Hypothalamus (tissue), 51 donors: ENCODE results near the gene CCDC6.
A peak's percentile ranks its signal among the peaks of the same experiment; 100 is the strongest.
"Not testable (repeated sequence)": the region's sequence is repeated elsewhere in the genome, so short reads cannot be mapped to it uniquely, and the experiment has no call there.

ENCODE experiments used
- DNase-seq, 51 donors: peaks; one replicate each; lab custom pipeline; 2025; lab: John Stamatoyannopoulos, UW

The CCDC6 gene

GRCh38 chr10:59774451-59774850, 131.9 kb downstream of the CCDC6 start:
- DNase-seq, result no peak

- DNase-seq, result no peak
These were observed 133.3 kb downstream of the CCDC6 start for GRCh38 chr10:59773088-59773487.

GRCh38 chr10:59771162-59771807, 135.1 kb downstream of the CCDC6 start:
- no peak for DNase-seq

GRCh38 chr10:59770689-59771088, 135.7 kb downstream of the CCDC6 start:
- no peak for DNase-seq

GRCh38 chr10:59762505-59762904, 143.9 kb downstream of the CCDC6 start:
- no peak for DNase-seq

GRCh38 chr10:59757966-59758365, 148.4 kb downstream of the CCDC6 start:
- DNase-seq, result no peak

- no peak for DNase-seq
These were observed 151.4 kb downstream of the CCDC6 start for GRCh38 chr10:59754951-59755350.

GRCh38 chr10:59753267-59753666, 153.1 kb downstream of the CCDC6 start, which contains the start of gene MRLN:
TSS of gene MRLN (minus strand) at chr10:59753455.
- no peak for DNase-seq

GRCh38 chr10:59752278-59752940, 153.9 kb downstream of the CCDC6 start:
- DNase-seq, result no peak

- DNase-seq, result peak in 1 of 51 donors; percentile 2
These were observed 156.0 kb downstream of the CCDC6 start for GRCh38 chr10:59750155-59750945.

- no peak for DNase-seq
These were observed 157.5 kb downstream of the CCDC6 start for GRCh38 chr10:59748834-59749233.

GRCh38 chr10:59745163-59745650, 161.1 kb downstream of the CCDC6 start:
- no peak for DNase-seq

GRCh38 chr10:59744762-59745161, 161.6 kb downstream of the CCDC6 start:
- not testable (repeated sequence) for DNase-seq

GRCh38 chr10:59744156-59744555, 162.2 kb downstream of the CCDC6 start:
- DNase-seq, result not testable (repeated sequence)

- no peak for DNase-seq
These were observed 164.8 kb downstream of the CCDC6 start for GRCh38 chr10:59741583-59741982.

- no peak for DNase-seq
These were observed 165.3 kb downstream of the CCDC6 start for GRCh38 chr10:59741048-59741447.
